ENCODE data around the gene AFMID.

GRCh38 chr17:78228176-78228575, 41.0 kb downstream of the AFMID start:
- TF ChIP-seq CTCF (IDR thresholded peaks at IDR 0.05; ENCODE audit: insufficient read depth, low read length) (no peak), GABPA (IDR thresholded peaks at IDR 0.05; ENCODE audit: low read depth) (no peak), POLR2AphosphoS5 (IDR thresholded peaks at IDR 0.05; ENCODE audit: low read depth) (no peak)
